Lower lobe of right lung (tissue), 2 donors: ENCODE measurements around the gene RAD1. TPM values are rescaled to one million over a fixed set of nuclear protein-coding genes. Genes with fewer than 3 reads are reported as not detected.

Experiments used
- ATAC-seq, 2 donors: fragments of 200-7000 bp; cut with Tn5 transposase; one replicate each; pipeline ENCODE4 v1.9.1; 2020 to 2022; ENCODE audit warnings: mild to moderate bottlenecking in 2 of 2, moderate library complexity in 2 of 2
- DNase-seq: peaks from one replicate; pipeline ENCODE4 v3.0.0-alpha.2; 2020
- H3K27ac ChIP-seq: fragments of 200-600 bp; one replicate; pipeline ENCODE4 v1.8.0; 2022
- H3K27me3 ChIP-seq: fragments of 200-600 bp; one replicate; pipeline ENCODE4 v1.8.0; 2022; ENCODE audit warnings: low read depth
- H3K36me3 ChIP-seq: fragments of 200-600 bp; one replicate; pipeline ENCODE4 v1.8.0; 2022; ENCODE audit warnings: mild to moderate bottlenecking
- H3K4me1 ChIP-seq: fragments of 200-600 bp; one replicate; pipeline ENCODE4 v1.8.0; 2022
- H3K4me3 ChIP-seq: fragments of 200-600 bp; one replicate; pipeline ENCODE4 v1.8.0; 2022; ENCODE audit warnings: mild to moderate bottlenecking
- H3K9me3 ChIP-seq: fragments of 200-600 bp; one replicate; pipeline ENCODE4 v1.8.0; 2022
- intact Hi-C: fragments of 100-400 bp; cut with DNase I; formaldehyde crosslinking; loops from one replicate; pipeline ENCODE4 v1.11.0; 2022
- total RNA-seq: library from RNA; stranded (reverse); fragmentation: NEBNext Ultra II Directional; extraction: Animal tissue kit (Norgen Biotek cat#: 25700); gene quantifications from one replicate; pipeline ENCODE4 v1.2.1, GENCODE V29; 2021
- TF ChIP-seq, protein P1 (sequence below): fragments of 200-600 bp; IDR thresholded peaks from one replicate; pipeline ENCODE4 v1.8.0; 2022; ENCODE audit warnings: antibody characterized with exemption, mild to moderate bottlenecking
- donor health status: DM: no; HTN: yes; CAD: no; lungs with severe emphysema.

The RAD1 gene
- total RNA-seq, 1 donor from 2014 or later = 25.6 TPM

DNA sequence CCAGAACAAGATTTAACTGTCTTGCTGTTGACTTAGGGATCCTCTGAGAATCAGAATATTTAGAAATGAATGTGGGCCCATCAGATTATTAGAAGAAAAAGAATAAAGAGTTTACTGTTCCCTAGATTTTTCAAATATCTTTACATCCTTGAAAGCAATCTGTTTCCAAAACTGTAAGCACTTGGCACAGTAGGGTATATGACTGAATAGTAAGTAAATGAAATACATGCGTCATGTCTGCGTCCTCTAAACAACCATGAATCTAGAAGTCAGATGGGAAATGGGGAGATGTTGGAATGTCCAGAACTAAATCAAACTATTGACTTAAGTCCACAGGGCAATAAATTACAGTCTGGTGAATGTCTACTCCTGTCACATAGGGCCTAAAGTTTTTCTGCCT is 50.2 kb downstream of the RAD1 start:
- Histone ChIP-seq H3K9me3 (no peaks in the 10 kb centered on the region), H3K4me3 (no peak overlapping the region), H3K27ac (no peak overlapping the region), H3K27me3 (no peaks in the 10 kb centered on the region), H3K36me3 (no peaks in the 10 kb centered on the region), H3K4me1 (no peaks in the 10 kb centered on the region)
- intact Hi-C loops = no loop called here
- DNase-seq (no peak), ATAC-seq (no peak)
- TF ChIP-seq, protein P1, sequence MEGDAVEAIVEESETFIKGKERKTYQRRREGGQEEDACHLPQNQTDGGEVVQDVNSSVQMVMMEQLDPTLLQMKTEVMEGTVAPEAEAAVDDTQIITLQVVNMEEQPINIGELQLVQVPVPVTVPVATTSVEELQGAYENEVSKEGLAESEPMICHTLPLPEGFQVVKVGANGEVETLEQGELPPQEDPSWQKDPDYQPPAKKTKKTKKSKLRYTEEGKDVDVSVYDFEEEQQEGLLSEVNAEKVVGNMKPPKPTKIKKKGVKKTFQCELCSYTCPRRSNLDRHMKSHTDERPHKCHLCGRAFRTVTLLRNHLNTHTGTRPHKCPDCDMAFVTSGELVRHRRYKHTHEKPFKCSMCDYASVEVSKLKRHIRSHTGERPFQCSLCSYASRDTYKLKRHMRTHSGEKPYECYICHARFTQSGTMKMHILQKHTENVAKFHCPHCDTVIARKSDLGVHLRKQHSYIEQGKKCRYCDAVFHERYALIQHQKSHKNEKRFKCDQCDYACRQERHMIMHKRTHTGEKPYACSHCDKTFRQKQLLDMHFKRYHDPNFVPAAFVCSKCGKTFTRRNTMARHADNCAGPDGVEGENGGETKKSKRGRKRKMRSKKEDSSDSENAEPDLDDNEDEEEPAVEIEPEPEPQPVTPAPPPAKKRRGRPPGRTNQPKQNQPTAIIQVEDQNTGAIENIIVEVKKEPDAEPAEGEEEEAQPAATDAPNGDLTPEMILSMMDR = no peak

DNA sequence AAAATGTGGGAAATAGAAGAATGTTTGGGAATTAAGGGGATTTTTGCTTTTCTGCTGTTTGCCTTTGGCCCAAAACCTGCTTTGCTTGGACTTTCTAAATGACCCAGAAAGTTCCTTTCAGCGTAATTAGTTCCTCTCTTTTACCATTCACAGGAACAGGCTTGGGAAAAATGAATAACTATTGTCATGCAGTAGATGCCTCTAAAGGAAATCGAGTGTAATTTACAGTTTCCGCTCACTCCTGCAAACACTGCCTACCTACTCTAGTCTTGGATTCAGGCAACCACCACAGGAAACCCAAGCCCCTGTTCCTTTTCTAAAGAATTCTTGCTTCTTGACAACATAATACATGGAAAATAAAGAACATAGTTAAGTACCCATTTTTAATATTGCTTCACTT is 51.4 kb downstream of the RAD1 start:
- Histone ChIP-seq H3K4me3 (no peak overlapping the region), H3K27ac (no peak overlapping the region), H3K9me3 (no peaks in the 10 kb centered on the region), H3K27me3 (no peaks in the 10 kb centered on the region), H3K4me1 (peaks cover 2% of the 10 kb centered on the region), H3K36me3 (no peaks in the 10 kb centered on the region)
- DNase-seq (no peak), ATAC-seq (no peak)
- TF ChIP-seq, protein P1 = no peak
- intact Hi-C loops = no loop called here

DNA sequence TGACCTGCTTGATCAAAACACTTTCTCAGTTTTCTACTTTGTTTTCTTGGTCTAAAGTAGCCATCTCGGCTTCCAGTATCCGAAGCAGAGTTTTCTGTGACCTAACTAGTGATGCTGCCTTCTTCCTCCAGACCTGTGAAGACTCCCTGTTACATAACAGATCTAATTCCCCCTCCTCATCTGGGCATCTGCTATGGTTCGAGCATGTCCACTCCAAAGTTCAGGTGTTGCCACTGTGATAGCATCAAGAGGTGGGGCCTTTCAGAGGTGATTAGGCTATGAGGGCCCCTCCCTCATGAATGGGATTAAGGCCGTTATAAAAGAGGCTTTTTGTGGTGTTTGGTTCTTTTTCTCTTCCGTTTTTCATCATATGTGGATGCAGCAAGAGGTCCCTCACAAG is 56.1 kb downstream of the RAD1 start:
- no peak for DNase-seq
- no peaks in the 10 kb centered on the region for H3K9me3 ChIP-seq
- TF ChIP-seq, protein P1 = no peak
- no peaks in the 10 kb centered on the region for H3K27me3 ChIP-seq
- H3K4me1 ChIP-seq = peaks cover 8% of the 10 kb centered on the region
- no peaks in the 10 kb centered on the region for H3K36me3 ChIP-seq
- ATAC-seq = no peak
- intact Hi-C loops = no loop called here
- no peak overlapping the region for H3K27ac ChIP-seq
- no peak overlapping the region for H3K4me3 ChIP-seq

DNA sequence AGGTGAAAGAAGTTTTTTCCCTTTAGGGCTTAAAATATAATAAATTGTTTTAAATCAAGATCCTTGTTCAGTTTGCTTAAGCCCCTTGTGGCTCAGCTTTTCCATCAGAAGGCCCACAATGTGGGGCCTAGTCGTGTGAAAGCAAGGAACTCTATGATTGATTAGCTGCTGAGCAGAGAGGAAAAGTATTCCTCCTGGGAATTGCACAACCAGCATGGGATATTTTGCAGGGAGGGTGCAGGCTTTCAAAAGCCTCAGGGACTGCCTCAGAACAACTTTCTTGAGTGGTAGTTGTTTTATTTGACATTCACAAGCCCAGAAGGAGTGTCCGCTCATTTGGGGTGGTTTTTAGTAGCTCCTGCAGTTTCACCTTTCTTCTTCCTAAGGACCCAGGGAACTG is 56.5 kb downstream of the RAD1 start:
- Histone ChIP-seq H3K27ac (no peak overlapping the region), H3K4me1 (peaks cover 8% of the 10 kb centered on the region), H3K27me3 (no peaks in the 10 kb centered on the region), H3K4me3 (no peak overlapping the region), H3K9me3 (no peaks in the 10 kb centered on the region), H3K36me3 (no peaks in the 10 kb centered on the region)
- intact Hi-C loops = no loop called here
- peak in 1 of 2 donors; percentile 67 for ATAC-seq
- no peak for DNase-seq
- TF ChIP-seq, protein P1 = no peak

DNA sequence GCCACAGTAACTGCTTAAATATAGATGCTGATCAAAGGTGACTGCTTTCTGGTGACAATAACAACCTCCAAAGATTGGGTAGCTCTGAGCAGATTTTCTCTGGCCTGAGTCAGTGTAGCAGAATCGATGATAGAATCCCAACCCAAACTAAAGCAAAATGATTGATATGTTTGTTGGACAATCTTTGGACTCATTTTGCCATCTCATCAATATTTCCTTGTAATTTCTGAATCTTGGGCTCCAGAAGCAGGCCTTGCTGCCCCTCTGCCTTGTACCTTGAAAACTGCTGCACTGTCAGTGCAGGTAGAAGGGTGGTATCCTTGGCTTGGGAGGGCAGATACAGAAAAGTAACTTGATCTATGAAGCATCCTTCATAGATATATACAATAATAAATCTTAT is 57.4 kb downstream of the RAD1 start:
- H3K27ac ChIP-seq = no peak overlapping the region

More for the DNA sequence above, 57.4 kb downstream of the RAD1 start:
- Histone ChIP-seq H3K9me3 (no peaks in the 10 kb centered on the region), H3K36me3 (no peaks in the 10 kb centered on the region), H3K4me1 (peaks cover 8% of the 10 kb centered on the region), H3K27me3 (no peaks in the 10 kb centered on the region), H3K4me3 (no peak overlapping the region)
- intact Hi-C loops = no loop called here
- no peak for DNase-seq
- TF ChIP-seq, protein P1 = no peak
- ATAC-seq = no peak
